COLO829 (cell line): Measurements from ENCODE around the gene STAT6.

Experiments
- DNase-seq: peaks from one replicate; pipeline ENCODE4 v3.0.0; 2012; ENCODE audit warnings: low spot score

STAT6 gene

DNA sequence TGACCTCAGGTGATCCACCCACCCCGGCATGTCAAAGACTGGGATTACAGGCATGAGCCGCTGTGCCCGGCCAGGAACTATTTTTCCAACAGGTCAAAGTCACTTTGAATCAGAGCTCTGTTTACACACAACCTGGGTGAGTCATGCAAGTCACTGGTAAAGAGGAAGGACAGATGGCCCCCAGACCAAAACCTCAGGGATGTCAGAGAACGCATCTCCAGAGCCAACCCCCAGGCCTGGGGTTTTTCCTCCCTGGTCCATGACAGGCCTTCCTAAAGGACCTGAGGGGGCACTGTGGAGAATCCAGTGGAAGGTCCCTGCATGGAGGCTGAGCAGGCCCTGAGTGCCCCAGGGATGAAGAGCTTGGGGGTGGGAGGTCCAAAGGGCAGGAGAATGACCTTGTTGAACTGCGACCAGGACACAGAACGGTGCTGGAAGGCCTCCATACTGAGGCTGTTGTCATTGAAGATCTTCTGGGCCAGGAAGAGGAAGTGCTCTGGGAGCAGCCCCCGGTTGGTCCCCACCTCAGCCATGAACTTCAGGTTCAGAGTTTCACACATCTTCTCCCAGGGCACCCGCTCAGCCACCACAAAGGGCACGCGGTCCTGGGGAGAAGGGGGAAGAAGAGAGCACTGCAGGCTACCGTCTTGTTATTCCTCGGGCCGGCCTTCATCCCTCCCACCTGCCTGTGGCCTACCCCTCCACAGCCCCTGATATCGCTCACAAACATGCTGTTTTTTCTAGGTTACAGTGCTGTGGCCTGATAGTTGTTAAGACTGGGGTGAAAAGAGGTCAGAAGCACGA lies 9.1 kb downstream of the STAT6 start:
- DNase-seq, result no peak

DNA sequence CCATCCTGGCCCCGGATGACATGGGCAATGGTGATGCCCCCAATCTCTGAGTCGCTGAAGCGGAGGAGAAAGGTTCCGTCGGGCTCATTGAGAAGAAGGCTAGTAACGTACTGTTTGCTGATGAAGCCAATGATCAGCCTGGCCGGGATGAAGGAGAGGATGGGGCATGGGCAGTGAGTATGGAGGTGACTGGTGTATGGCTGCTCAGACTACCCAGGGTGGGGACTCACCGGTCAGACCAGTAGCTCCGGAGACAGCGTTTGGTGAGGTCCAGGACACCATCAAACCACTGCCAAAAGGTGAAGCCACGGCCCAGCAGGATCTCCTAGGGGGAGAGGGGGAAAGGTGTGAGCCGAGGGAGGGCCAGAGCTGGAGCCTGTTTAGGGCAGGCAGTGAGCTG lies 11.4 kb downstream of the STAT6 start:
- no peak for DNase-seq

DNA sequence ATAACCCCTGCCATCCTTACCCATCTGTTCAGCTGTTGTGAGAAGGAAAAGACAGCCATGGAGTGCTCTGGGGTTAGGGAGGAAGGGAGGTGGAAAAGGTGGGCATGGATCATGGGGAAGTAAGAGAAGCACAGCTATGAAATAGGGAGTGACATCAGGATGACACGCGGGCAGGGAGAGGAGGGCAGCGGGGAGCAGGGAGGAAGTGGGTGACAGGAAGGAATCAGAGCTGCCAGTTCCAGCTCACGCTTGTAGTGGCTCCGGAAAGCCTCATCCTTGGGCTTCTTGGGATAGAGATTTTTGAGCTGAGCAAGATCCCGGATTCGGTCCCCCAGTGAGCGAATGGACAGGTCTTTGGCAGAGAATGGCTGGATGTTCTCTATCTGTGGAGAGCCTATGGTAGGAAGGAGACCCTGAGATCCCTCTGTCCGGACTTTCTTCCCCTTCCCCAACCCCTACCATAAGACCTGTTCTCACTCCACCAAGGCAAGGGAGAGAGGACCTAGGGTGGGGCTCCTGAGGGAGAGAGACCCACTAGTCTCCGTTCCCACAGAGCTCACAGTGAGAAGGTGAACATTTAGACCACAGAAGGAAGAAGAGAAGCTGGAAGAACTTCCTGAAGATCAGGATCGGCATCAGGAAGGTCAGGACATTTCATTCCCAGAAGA lies 12.0 kb downstream of the STAT6 start:
- no peak for DNase-seq

DNA sequence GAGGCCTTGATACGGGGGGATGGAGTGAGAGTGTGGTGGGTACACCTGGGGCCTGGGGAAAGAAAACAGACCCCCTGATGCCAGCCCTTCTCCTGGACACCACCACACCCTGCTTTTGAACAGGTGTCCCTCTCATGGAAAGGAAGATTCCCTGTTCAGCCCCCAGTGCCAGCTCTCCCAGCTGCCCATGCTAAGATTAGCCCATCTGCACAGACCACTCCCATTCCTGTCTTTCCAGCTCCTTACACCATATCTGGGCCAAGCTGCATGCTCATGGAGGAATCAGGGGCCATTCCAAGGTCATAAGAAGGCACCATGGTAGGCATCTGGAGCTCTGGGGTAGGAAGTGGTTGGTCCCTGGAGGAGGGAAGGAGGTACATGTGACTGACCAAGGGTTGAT lies 12.6 kb downstream of the STAT6 start:
- DNase-seq, result no peak

DNA sequence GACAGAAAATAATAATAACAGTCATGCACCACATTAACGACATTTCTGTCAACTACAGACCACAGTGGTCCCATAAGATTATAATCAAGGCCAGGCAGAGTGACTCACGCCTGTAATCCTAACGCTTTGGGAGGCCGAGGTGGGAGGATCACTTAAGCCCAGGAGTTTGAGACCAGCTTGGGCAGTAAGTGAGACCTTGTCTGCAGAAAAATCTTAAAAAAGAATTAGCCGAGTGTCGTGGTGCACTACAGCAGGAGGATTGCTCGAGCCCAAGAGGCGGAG lies 13.7 kb downstream of the STAT6 start:
- no peak for DNase-seq

DNA sequence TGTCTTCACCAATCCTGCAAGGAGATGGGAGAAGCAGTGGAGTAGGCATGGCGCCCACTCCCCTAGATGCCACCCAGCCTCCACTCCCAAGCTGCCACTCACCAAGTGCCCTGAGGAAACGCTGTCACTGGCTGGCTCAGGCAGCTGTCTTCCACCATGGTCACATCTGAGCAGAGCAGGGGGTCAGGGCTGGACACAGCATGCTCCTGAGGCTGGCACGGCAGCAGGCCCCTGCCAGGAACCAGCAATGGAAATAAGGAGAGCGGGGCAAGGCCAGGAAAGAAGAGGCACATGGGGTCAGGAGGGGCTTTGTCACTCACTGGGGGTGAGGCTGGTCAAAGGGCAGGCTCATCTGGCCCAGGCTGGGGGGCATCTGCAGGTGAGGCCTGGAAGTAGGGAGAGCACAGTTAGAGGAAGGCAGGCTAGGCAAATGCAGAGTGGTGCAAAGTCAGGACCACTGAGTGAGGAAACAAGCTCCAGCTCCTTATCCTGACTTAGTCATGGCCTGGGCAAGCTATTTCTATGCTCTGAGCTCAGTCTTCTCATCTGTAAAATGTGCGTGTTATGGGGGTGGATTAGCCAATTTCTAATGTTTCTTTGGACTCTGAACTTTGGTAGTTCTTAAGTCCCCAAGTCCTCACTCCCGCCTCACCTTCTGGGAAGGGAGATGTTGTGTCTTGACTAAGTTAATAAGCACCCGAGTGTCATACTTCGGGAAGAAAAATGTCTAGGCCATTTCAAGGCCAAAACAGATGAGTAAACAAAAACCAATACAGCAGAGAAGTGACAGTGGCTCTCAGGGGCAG lies 14.2 kb downstream of the STAT6 start:
- no peak for DNase-seq

DNA sequence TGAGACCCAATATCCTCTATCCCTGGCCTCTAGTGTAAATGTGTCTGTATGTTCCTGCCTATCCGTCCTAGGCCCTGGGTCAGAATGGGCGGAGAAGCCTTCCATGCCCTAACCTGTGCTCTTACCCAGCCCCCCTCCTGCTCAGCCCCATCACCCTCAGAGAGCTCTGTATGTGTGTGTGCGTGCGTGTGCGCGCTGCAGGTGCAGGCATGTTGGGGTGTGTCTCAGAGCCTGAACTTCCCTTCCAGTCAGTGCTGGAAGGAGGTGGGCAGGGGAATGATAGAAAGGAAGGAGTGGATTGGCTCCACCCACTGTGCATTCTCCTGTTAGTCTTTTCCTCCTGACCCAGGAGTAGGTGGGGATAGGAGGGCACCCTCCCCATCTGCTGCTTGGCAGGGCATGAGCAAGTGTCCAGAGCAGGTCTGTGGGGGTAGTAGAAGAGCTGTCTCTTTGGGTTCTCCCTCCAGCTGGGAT lies 15.0 kb downstream of the STAT6 start:
- DNase-seq, result peak; percentile 38

DNA sequence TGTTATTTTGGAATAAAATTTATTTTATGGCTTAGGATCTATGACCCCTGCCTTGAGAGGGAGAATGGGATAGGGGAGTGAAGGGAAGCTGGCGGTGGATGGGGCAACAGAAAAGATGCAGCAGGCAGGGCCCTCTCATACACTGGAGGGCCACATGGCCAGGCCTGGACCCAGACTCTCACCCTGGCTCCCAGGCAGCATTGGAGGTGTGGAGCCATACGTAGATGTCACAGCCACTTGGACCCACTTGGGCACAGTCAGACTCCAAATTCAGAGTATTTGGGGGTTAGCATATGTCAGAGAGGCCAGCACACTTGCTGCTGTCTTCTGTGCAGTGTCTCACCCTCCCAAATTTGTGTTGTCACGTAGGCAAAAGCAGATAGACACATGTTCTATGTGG lies 15.7 kb downstream of the STAT6 start:
- no peak for DNase-seq

DNA sequence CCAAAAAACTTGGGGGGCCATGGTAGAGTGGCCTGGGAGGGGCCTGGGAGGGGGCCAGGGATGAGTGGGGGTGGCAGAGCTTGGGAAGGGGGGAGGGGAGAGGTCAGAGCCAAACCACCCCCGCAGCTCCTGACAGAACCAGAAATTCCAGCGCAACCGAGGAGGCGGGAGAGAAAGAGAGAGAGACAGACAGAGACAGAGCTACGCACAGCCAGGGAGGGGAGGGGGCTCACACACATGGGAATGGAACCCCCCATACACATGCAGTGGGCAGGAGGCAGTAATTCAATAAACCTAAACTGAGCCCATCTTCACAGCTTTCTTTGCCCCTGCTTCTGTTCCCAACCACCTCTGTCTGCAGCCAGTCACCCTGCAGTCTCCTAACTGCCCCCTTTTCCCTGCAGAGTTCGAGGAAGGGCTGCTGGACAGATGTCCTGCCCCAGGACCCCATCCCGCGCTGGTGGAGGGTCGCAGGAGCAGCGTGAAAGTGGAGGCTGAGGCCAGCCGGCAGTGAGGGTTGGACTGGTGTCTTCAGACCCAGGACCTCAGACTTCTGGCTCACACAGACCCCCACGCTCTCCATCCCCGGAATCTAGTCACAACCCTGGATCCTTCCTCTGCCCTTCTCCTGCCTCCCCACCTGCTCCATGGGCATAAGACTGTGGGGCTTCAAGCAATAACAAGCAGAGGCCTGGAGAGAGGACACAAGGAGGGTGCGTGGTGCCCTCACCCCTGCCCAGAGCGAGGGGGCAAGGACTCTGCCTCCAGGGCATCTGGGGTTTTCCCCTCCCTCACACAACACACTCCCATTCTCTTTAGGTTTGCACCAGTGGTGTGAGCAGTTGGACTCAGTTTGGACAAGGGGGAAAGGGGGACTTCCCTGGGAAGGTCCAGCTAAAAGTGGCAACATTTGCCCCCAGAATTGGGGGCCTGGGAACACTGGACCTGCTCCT lies 16.7 kb downstream of the STAT6 start:
- DNase-seq, result peak; percentile 40

DNA sequence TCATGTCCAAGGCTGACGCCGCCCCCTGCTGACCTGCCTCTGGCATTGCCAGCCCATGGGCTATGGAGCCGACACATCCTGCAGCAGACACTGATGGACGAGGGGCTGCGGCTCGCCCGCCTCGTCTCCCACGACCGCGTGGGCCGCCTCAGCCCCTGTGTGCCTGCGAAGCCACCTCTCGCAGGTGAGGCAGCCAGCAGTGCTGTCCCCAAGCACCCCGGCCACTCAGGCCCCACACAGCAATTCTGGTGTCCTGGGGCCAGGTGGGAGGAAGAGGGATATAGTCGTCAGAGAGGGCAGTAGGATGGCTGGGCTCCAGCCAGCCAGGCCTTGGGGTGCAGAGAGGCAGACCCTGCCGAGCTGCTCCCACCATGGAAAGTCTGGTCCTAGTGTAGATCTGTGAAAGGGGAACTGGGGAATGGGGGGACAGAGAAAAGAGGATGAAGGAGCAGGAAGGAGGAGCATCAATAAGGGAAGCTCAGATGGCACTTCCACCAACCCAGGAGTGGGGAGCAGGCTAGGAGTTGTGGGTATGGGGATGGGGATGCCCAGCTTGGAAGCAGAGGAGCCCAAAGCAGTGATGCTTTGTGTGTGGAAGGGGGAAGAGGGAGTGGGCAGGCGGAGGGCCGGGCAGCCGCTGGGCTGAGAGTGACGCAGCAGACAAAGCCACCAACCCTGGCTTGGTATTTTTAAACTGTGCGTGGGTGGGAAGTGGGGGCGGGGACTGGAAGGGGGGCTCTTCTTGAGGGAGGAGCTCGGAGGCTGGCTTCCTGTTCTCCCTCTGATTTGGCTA lies 17.6 kb downstream of the STAT6 start:
- DNase-seq, result peak; percentile 89

DNA sequence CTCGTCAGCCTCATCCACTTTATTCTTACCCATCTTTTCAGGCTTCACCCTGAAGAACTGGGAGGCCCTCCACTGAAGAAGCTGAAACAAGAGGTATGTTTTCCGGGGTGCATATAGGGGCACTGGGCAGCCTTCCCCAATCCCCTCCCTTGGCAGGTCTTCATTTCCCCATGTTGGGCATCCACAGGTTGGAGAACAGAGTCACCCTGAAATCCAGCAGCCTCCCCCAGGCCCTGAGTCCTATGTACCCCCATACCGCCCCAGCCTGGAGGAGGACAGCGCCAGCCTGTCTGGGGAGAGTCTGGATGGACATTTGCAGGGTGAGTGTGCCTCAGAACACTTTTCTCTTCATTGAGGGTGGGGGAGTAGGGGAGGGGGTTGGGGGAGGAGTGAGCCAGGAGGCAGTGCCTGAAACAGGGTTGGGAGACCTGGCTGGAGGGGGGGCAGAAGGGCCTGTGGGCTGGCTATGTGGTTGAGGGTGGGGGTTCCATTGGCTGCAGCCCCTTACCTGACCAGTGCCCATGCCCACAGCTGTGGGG lies 18.2 kb downstream of the STAT6 start:
- no peak for DNase-seq

DNA sequence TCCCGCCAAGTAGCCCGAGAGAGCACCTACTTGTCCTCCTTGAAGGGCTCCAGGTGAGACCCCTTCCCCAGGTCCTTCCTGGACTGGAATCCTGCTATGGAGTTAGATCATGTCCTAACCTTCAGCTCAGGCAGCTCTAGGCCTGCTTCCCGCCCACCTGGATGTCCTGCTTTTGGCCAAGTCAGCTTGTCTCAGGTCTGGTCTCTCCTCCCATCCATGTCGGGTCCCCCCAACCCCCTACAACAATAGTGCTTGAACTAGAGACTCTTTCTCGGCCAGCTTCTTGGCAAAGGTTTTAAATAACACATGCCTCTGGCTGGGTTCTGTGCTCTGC lies 18.7 kb downstream of the STAT6 start:
- no peak for DNase-seq

DNA sequence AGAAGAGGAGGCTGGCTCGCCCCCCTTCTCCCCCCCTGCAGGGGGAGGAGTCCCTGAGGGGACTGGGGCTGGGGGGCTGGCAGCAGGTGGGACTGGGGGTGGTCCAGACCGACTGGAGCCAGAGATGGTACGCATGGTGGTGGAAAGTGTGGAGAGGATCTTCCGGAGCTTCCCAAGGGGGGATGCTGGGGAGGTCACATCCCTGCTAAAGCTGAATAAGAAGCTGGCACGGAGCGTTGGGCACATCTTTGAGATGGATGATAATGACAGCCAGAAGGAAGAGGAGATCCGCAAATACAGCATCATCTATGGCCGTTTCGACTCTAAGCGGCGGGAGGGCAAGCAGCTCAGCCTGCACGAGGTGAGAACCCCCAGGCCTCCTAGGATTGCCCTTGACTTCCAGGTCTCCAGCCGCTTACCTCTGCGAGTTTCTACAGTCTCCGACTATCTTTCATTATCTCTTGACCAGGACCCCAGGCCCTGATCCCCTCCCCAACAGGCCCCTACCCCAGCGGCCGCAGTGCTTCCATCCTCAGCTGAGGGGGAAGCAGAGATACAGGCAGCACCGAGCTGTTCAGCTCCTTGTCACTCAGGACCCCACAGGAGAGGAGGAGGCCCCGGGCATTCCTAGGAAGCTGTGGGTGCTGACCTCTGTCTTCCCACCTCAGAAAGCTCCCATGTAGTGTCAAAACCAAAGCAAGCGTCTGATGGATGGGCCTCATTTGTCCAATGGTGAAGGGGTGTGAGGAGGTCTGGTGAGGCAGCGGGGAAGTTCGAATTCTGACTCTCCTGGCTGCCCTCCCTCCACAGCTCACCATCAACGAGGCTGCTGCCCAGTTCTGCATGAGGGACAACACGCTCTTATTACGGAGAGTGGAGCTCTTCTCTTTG lies 19.3 kb downstream of the STAT6 start:
- no peak for DNase-seq

DNA sequence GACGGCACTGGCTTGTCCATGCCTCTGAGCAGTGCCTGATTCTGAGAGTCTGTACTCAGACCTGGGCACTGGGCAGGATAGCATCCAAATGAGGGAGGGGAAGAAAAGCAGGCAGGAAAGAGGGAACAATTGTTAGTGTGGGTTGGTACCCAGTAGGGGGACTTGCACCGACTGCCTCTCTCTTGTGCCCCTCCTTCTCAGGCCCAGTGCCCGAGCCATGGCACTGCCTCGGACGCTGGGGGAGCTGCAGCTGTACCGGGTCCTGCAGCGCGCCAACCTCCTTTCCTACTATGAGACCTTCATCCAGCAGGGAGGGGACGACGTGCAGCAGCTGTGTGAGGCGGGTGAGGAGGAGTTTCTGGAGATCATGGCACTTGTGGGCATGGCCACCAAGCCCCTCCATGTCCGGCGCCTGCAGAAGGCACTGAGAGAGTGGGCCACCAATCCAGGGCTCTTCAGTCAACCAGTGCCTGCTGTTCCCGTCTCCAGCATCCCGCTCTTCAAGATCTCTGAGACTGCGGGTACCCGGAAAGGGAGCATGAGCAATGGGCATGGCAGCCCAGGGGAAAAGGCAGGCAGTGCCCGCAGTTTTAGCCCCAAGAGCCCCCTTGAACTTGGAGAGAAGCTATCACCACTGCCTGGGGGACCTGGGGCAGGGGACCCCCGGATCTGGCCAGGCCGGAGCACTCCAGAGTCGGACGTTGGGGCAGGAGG lies 20.1 kb downstream of the STAT6 start:
- DNase-seq, result no peak

DNA sequence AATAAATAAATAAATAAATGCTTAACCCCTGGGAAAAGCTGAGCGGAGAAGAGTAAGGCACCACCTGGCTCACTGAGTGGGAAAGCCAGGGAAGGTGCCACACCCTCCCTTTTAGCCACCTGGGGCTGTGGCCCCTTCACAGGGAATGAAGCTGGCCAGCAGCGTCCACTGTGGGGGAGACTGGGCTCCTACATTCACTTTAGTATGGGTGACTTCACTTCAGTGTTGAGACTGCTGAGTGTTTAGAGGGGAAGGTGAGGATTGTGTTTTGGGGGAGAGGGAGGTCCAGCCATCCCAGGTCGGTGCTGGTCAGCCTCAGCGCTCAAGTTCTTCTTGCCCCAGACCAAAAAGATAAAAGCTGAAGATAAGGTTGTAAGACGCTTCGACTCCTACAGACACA lies 20.7 kb downstream of the STAT6 start:
- DNase-seq, result no peak

DNA sequence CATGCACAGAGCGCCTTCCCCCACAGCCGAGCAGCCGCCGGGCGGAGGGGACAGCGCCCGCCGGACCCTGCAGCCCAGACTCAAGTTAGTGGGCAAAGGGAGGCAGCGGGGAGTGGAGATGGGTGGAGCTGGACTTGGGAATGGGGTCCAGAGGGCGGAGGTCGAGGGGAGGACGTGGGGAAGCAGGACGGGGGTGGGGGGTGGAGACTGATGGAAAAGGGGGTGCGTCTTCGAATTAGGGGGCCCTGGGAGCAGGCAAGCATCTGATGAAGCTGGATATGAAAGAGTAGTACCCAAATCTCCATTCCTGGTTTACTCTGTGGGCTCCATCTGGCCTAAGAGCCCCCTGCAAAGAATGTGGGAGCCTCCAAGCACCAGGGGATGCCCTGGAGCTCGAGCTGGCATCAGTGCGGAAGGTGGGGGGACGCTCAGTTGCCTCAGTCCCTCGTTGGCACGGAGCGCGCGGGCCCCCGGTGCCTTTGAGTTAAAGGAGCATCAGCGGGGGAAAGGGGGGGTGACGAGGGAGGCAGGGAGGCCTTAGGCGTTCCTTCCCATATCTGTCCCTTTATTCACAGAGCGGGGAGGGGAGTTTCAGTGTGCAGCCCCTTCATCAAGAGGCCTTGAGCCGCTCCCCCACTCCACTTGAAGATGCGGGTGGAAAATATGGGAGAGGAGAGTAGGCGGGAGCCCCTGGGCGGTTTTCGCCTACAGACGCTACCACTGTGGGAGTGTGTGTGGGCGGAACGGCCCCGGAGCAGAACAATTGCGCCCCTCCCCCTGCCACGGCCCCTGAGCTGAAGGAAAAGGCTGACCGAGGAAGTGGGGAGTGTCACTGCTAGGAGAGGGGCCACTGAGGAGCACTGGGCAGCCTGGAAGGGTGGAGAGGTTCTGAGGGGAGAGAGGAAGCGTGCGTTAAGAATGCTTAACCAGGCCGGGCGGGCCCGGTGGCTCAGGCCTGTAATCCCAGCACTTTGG lies 21.6 kb downstream of the STAT6 start:
- no peak for DNase-seq

DNA sequence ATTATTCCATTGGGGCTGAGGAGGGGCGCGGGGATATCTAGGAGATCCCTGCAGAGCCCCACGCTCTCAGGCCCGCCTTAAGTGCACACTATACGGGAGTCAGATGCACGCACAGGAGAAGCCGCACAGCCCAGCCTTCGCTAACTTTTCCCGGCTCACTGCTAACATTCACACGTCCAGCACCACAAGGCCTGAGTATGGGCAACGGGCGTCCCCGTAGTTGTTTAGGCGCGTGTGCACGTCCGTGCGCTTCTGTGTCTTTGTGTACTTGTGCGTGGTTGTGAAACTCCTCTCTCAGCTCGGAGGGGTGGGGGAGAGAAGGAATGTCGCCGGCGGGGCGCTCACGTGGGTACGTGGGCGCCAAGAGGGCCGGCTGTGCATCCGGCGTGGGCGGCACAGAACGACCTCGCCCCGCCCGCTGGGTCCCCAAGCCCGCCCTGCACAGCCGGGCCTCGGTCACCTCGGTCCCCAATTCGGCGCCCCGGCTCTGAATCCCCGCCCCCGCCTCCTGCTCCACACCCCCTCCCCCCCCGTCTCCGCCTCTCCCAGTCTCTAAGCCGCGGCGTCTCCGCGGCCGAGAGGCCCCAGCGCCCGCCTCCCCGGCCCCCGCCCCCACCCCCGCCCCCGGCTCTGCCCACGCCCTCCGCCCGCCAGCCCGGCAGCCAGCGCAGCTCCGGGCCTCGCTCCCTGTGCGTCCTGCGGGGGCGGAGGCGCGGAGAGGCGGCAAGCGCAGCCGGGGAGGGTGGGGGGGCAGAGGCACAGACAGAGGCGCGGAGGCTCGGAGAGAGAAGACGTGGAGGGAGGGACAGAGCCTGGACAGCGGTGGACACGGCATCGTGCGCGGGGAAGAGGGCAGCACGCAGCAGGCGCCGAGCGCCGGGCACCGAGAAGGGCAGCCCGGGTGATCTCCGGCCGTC lies 22.6 kb downstream of the STAT6 start, which contains the start of gene NAB2:
TSS of gene NAB2 (plus strand) at position 761 of the 917 bp plus-strand sequence. CDS start 158 bp downstream, outside the sequence.
- peak; percentile 73 for DNase-seq
